Liver (tissue), 9 donors: ENCODE data around the gene SMCO4. TPM values are rescaled to one million over a fixed set of nuclear protein-coding genes. Genes with fewer than 3 reads are reported as not detected.

ENCODE experiments used
- DNase-seq: peaks from one replicate; pipeline ENCODE4 v3.0.0-alpha.2; 2017; ENCODE audit warnings: low spot score
- H3K27ac ChIP-seq, 2 donors: one replicate each; pipeline ENCODE4 v1.7.0; 2013; ENCODE audit warnings: inconsistent platforms in 2 of 2, low read length in 2 of 2, control low read depth in 1 of 2, low read depth in 1 of 2, mild to moderate bottlenecking in 1 of 2
- H3K27me3 ChIP-seq, 4 donors: one replicate each; pipeline versions ENCODE4 v1.6.1 to v1.7.0; 2013; ENCODE audit warnings: low read length in 3 of 4, inconsistent platforms in 1 of 4, mild to moderate bottlenecking in 1 of 4, moderate library complexity in 1 of 4; ENCODE audit not compliant: control insufficient read depth in 4 of 4, insufficient read depth in 4 of 4
- H3K36me3 ChIP-seq, 4 donors: one replicate each; pipeline versions ENCODE4 v1.6.1 to v1.7.0; 2013; ENCODE audit warnings: low read length in 3 of 4, mild to moderate bottlenecking in 3 of 4, low read depth in 1 of 4, moderate library complexity in 1 of 4; ENCODE audit not compliant: control insufficient read depth in 4 of 4, insufficient read depth in 3 of 4
- H3K4me1 ChIP-seq, 4 donors: one replicate each; pipeline versions ENCODE4 v1.6.1 to v1.7.0; 2013; ENCODE audit warnings: low read length in 3 of 4, mild to moderate bottlenecking in 3 of 4, moderate library complexity in 1 of 4; ENCODE audit not compliant: control insufficient read depth in 4 of 4, insufficient read depth in 4 of 4
- H3K4me3 ChIP-seq, 3 donors: one replicate each; pipeline versions ENCODE4 v1.6.1 to v1.7.0; 2013; ENCODE audit warnings: low read length in 3 of 3, control low read depth in 1 of 3, low read depth in 1 of 3, mild to moderate bottlenecking in 1 of 3
- H3K9ac ChIP-seq, 2 donors: one replicate each; pipeline ENCODE4 v1.7.0; 2013; ENCODE audit warnings: low read length in 2 of 2, mild to moderate bottlenecking in 2 of 2, moderate library complexity in 2 of 2, control low read depth in 1 of 2, low read depth in 1 of 2
- H3K9me3 ChIP-seq, 4 donors: one replicate each; pipeline versions ENCODE4 v1.6.1 to v1.7.0; 2013; ENCODE audit warnings: low read length in 3 of 4; ENCODE audit not compliant: control insufficient read depth in 4 of 4
- ATF3 ChIP-seq: IDR thresholded peaks from 2 replicates; pipeline ENCODE4 v1.6.1; 2016; ENCODE audit warnings: antibody characterized with exemption
- CTCF ChIP-seq: fragments of 150-350 bp; IDR thresholded peaks from 2 replicates; pipeline ENCODE4 v1.5.1; 2017; ENCODE audit warnings: improper control_type of control experiment, low read depth, low read length; ENCODE audit not compliant: missing input control
- EGR1 ChIP-seq, 2 donors: IDR thresholded peaks; 2 replicates each; pipeline ENCODE4 v1.6.1; 2016 to 2018; ENCODE audit warnings: antibody characterized with exemption in 2 of 2, low read depth in 2 of 2
- FOXA1 ChIP-seq: IDR thresholded peaks from 2 replicates; pipeline ENCODE4 v1.6.1; 2016; ENCODE audit warnings: antibody characterized with exemption
- FOXA2 ChIP-seq: IDR thresholded peaks from 2 replicates; pipeline ENCODE4 v1.6.1; 2016; ENCODE audit warnings: antibody characterized with exemption
- GABPA ChIP-seq, 2 donors: IDR thresholded peaks in 1 of 2; conservative IDR thresholded peaks in 1 of 2; 2 replicates each; pipeline ENCODE4 v1.6.1; 2016; ENCODE audit warnings: antibody characterized with exemption in 2 of 2, mild to moderate bottlenecking in 1 of 2, moderate library complexity in 1 of 2
- HNF4A ChIP-seq, 2 donors: conservative IDR thresholded peaks; 2 replicates each; pipeline ENCODE4 v1.6.1; 2016; ENCODE audit warnings: antibody characterized with exemption in 2 of 2, mild to moderate bottlenecking in 2 of 2
- HNF4G ChIP-seq: IDR thresholded peaks from 2 replicates; pipeline ENCODE4 v1.6.1; 2016; ENCODE audit warnings: antibody characterized with exemption
- JUND ChIP-seq, 2 donors: IDR thresholded peaks; 2 replicates each; pipeline ENCODE4 v1.6.1; 2016; ENCODE audit warnings: antibody characterized with exemption in 2 of 2
- MAX ChIP-seq: IDR thresholded peaks from 2 replicates; pipeline ENCODE4 v1.6.1; 2016; ENCODE audit warnings: antibody characterized with exemption
- NR2F2 ChIP-seq: IDR thresholded peaks from 2 replicates; pipeline ENCODE4 v1.6.1; 2016; ENCODE audit warnings: antibody characterized with exemption
- RAD21 ChIP-seq, 2 donors: IDR thresholded peaks; 2 replicates each; pipeline ENCODE4 v1.6.1; 2016; ENCODE audit warnings: antibody characterized with exemption in 2 of 2, mild to moderate bottlenecking in 2 of 2
- REST ChIP-seq: IDR thresholded peaks from 2 replicates; pipeline ENCODE4 v1.6.1; 2016; ENCODE audit warnings: antibody characterized with exemption, mild to moderate bottlenecking
- RXRA ChIP-seq, 2 donors: IDR thresholded peaks; 2 replicates each; pipeline ENCODE4 v1.6.1; 2017 to 2018; ENCODE audit warnings: antibody characterized with exemption in 2 of 2, mild to moderate bottlenecking in 1 of 2
- SP1 ChIP-seq: IDR thresholded peaks from 2 replicates; pipeline ENCODE4 v1.6.1; 2018; ENCODE audit warnings: antibody characterized with exemption, mild to moderate bottlenecking
- TAF1 ChIP-seq: conservative IDR thresholded peaks from 2 replicates; pipeline ENCODE4 v1.6.1; 2016; ENCODE audit warnings: antibody characterized with exemption, mild to moderate bottlenecking
- YY1 ChIP-seq: IDR thresholded peaks from 2 replicates; pipeline ENCODE4 v1.6.1; 2016; ENCODE audit warnings: antibody characterized with exemption, mild to moderate bottlenecking
- ZBTB33 ChIP-seq: IDR thresholded peaks from 2 replicates; pipeline ENCODE4 v1.6.1; 2016; ENCODE audit warnings: antibody characterized with exemption
- WGBS: extraction: QIAGEN DNeasy Blood & Tissue Kit; methylation state at CpG from one replicate; pipeline ENCODE4 v1.1.7; 2013; 5-methylcytosine and 5-hydroxymethylcytosine counted together
- polyA plus RNA-seq, 2 donors: library from polyadenylated mRNA; stranded (reverse) in 1 of 2; unstranded in 1 of 2; fragments of 200-250 nt in 1 of 2; fragments of >200 nt in 1 of 2; fragmentation: Nextera tagmentation in 1 of 2; extraction: Ambion mirVana in 1 of 2; gene quantifications; one replicate each; pipeline versions ENCODE4 v1.2.1 to v1.2.3, GENCODE V29; 2013 to 2015
- total RNA-seq, 2 donors: library from RNA; depleted of rRNA; stranded (reverse); fragments of >200 nt; gene quantifications; one replicate each; pipeline ENCODE4 v1.2.3, GENCODE V29; 2014
- donor health status: healthy.
- donor health status: healthy.
- donor health status: healthy.
- donor health status: healthy.
- donor health status: healthy.

The SMCO4 gene
- total and polyA plus RNA-seq, 4 donors: 21.2 to 98.8 (median 47.9) TPM

- DNase-seq: no peak
- Histone ChIP-seq H3K27ac (peak overlapping the region; percentile 73 to 78), H3K9ac (no peak overlapping the region), H3K4me1 (peaks cover 19 to 79% (median 62%) of the 10 kb centered on the region in 4 donors), H3K4me3 (no peak overlapping the region), H3K9me3 (no peaks in the 10 kb centered on the region), H3K27me3 (no peaks in the 10 kb centered on the region), H3K36me3 (no peaks in the 10 kb centered on the region)
- TF ChIP-seq JUND (IDR thresholded peaks at IDR 0.05): peak; percentile 68 to 69
- peak; percentile 83 for TF ChIP-seq MAX
- peak; percentile 89 for TF ChIP-seq HNF4G
- peak; percentile 69 for TF ChIP-seq NR2F2
- peak; percentile 74 for TF ChIP-seq REST
- peak in 1 of 2 donors; percentile 32 for TF ChIP-seq GABPA (IDR thresholded peaks at IDR 0.05 in 1 of 2, conservative IDR thresholded peaks at IDR 0.05 in 1 of 2)
- TF ChIP-seq ZBTB33: peak; percentile 75
- TF ChIP-seq HNF4A (conservative IDR thresholded peaks at IDR 0.05): peak; percentile 94 to 98
- peak; percentile 100 for TF ChIP-seq RXRA (IDR thresholded peaks at IDR 0.05)
- peak; percentile 94 for TF ChIP-seq SP1
- no peak for TF ChIP-seq CTCF
- TF ChIP-seq EGR1 (IDR thresholded peaks at IDR 0.05; ENCODE audit: low read depth in 2 of 2): peak in 1 of 2 donors; percentile 47
- TF ChIP-seq ATF3: no peak
- TF ChIP-seq TAF1: no peak
- TF ChIP-seq FOXA1: no peak
- no peak for TF ChIP-seq FOXA2
- TF ChIP-seq YY1: peak; percentile 88
- peak; percentile 45 to 60 for TF ChIP-seq RAD21 (IDR thresholded peaks at IDR 0.05)
- WGBS: 50% methylated on average over 8 of the region's 8 CpGs
Measured at GRCh38 chr11:93526641-93527583, 16.3 kb downstream of the SMCO4 start.
